BLaER1 (cell line): ENCODE measurements around the gene CCDC148.
"Not testable (repeated sequence)": the region's sequence is repeated elsewhere in the genome, so short reads cannot be mapped to it uniquely, and the experiment has no call there.

Experiments
- H3K27ac ChIP-seq: shearing (Covaris generic); formaldehyde crosslinking; 2 replicates; pipeline ENCODE4 v1.8.1; 2022
- H3K27me3 ChIP-seq: shearing (Covaris generic); formaldehyde crosslinking; 2 replicates; pipeline ENCODE4 v1.8.1; 2022
- H3K36me3 ChIP-seq: shearing (Covaris generic); formaldehyde crosslinking; 2 replicates; pipeline ENCODE4 v1.8.1; 2022
- H3K4me1 ChIP-seq: shearing (Covaris generic); formaldehyde crosslinking; 2 replicates; pipeline ENCODE4 v1.8.1; 2022
- H3K4me2 ChIP-seq: shearing (Covaris generic); formaldehyde crosslinking; 2 replicates; pipeline ENCODE4 v1.8.1; 2022
- H3K4me3 ChIP-seq: shearing (Covaris generic); formaldehyde crosslinking; 2 replicates; pipeline ENCODE4 v1.8.1; 2022
- H3K9ac ChIP-seq: shearing (Covaris generic); formaldehyde crosslinking; 2 replicates; pipeline ENCODE4 v1.8.1; 2022
- H3K9me3 ChIP-seq: shearing (Covaris generic); formaldehyde crosslinking; 2 replicates; pipeline ENCODE4 v1.8.1; 2022
- H4K20me1 ChIP-seq: shearing (Covaris generic); formaldehyde crosslinking; 2 replicates; pipeline ENCODE4 v1.8.1; 2022
- Cebpa-rat ChIP-seq: shearing (Covaris generic); IDR thresholded peaks from 2 replicates; pipeline ENCODE4 v1.8.1; 2022

The CCDC148 gene

DNA sequence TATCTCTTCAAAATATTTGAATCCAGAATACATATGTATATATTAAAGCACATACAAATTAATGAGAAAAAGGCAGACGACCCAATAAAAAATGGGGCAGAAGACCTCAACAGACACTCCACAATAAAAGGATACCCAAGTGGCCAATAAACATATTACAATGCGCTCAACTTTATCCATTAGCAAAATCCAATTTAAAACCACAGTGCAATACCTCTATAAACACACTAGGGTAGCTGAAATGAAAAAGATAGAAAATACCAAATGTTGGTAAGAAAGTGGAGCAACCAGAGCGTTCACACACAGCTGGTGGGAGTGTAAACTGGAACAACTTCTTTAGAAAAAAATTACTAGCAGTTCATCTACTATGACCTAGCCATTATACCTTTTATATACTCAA, 75.3 kb downstream of the CCDC148 start:
- no peak for TF ChIP-seq Cebpa-rat
- Histone ChIP-seq H3K9me3 (no peaks in the 10 kb centered on the region), H3K27ac (no peak overlapping the region), H3K27me3 (no peaks in the 10 kb centered on the region), H4K20me1 (no peaks in the 10 kb centered on the region), H3K4me1 (no peaks in the 10 kb centered on the region), H3K36me3 (no peaks in the 10 kb centered on the region), H3K9ac (no peak overlapping the region), H3K4me2 (no peak overlapping the region), H3K4me3 (no peak overlapping the region)

DNA sequence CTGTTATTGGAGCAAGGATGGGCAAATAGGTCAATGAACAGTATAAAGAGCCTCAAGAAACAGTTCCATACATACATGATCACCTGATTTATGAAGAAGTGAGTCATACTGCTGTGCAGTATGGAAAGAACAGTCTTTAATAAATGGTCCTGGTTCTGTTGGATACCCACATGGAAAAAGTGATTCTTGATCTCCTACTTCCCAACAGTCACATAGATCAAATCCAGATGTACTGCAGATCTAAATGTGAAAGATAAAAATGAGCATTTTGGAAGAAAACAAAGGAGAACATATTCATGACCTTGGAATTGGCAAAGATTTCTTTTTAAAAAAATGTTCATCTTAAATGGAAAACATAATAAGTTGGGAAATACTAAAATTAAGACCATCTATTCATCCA, 75.8 kb downstream of the CCDC148 start:
- H3K27ac ChIP-seq, result no peak overlapping the region

DNA sequence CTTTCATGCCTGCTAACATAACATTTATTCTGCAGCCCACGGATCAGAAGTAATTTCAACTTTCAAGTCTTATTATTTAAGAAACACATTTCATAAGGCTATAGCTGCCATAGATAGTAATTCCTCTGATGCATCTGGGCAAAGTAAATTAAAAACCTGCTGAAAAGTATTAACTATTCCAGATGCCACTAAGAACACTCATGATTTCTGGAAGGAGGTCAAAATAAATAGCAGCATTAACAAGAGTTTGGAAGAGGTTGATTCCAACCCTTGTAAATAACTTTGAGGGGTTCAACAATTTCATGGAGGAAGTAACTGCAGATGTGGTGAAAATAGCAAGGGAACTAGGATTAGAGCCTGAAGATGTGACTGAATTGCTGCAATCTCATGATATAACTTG, 77.6 kb downstream of the CCDC148 start:
- no peaks in the 10 kb centered on the region for H4K20me1 ChIP-seq
- no peaks in the 10 kb centered on the region for H3K4me1 ChIP-seq
- H3K4me2 ChIP-seq, result no peak overlapping the region
- no peak overlapping the region for H3K27ac ChIP-seq
- H3K9ac ChIP-seq, result no peak overlapping the region
- no peak for TF ChIP-seq Cebpa-rat
- H3K4me3 ChIP-seq, result no peak overlapping the region
- no peaks in the 10 kb centered on the region for H3K36me3 ChIP-seq
- H3K27me3 ChIP-seq, result no peaks in the 10 kb centered on the region
- no peaks in the 10 kb centered on the region for H3K9me3 ChIP-seq

More for the DNA sequence above, 75.8 kb downstream of the CCDC148 start:
- H3K36me3 ChIP-seq, result no peaks in the 10 kb centered on the region
- no peaks in the 10 kb centered on the region for H3K9me3 ChIP-seq
- no peak for TF ChIP-seq Cebpa-rat
- no peak overlapping the region for H3K9ac ChIP-seq
- no peak overlapping the region for H3K4me3 ChIP-seq
- no peaks in the 10 kb centered on the region for H4K20me1 ChIP-seq
- H3K4me1 ChIP-seq, result no peaks in the 10 kb centered on the region
- H3K27me3 ChIP-seq, result no peaks in the 10 kb centered on the region
- no peak overlapping the region for H3K4me2 ChIP-seq

DNA sequence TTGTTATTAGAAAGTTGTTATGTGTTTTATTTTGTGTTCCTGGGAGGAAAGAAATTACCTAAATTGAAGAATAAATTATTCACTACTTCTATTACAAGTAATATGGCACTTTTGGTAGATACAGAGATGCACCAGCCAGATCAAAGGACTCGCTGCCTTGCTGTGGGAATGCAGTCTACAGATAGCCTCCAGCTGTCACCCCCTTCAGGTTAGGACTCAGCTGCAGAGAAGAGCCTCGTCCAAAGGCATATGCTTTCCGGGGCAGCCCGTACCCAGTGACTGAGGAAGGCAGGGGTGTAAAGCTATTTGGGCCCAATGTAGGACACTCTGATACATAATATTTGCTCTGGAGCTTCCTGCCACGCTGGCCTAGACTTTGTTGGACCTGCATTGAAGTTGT, 90.2 kb downstream of the CCDC148 start:
- H3K36me3 ChIP-seq, result no peaks in the 10 kb centered on the region
- H3K9ac ChIP-seq, result no peak overlapping the region
- H3K4me3 ChIP-seq, result no peak overlapping the region
- no peaks in the 10 kb centered on the region for H3K4me1 ChIP-seq
- TF ChIP-seq Cebpa-rat, result no peak
- no peaks in the 10 kb centered on the region for H4K20me1 ChIP-seq
- H3K27ac ChIP-seq, result no peak overlapping the region
- H3K4me2 ChIP-seq, result no peak overlapping the region
- no peaks in the 10 kb centered on the region for H3K27me3 ChIP-seq
- no peaks in the 10 kb centered on the region for H3K9me3 ChIP-seq

DNA sequence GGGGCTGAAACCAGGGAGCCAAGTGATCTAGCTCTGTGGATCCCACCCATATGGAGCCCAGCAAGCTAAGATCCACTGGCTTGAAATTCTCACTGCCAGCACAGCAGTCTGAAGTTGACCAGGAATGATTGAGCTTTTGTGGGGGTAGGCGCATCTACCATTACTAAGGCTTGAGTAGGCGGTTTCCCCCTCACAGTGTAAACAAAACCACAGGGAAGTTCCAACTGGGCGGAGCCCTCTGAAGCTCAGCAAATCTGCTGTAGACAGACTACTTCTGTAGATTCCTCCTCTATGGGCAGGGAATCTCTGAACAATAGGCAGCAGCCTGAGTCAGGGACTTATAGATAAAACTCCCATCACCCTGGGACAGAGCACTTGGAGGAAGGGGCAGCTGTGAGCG, 96.7 kb downstream of the CCDC148 start:
- H3K36me3 ChIP-seq, result no peaks in the 10 kb centered on the region
- H3K4me1 ChIP-seq, result no peaks in the 10 kb centered on the region
- H4K20me1 ChIP-seq, result no peaks in the 10 kb centered on the region
- no peak overlapping the region for H3K27ac ChIP-seq
- no peak overlapping the region for H3K4me3 ChIP-seq
- H3K27me3 ChIP-seq, result no peaks in the 10 kb centered on the region
- H3K4me2 ChIP-seq, result no peak overlapping the region
- H3K9me3 ChIP-seq, result no peaks in the 10 kb centered on the region
- no peak overlapping the region for H3K9ac ChIP-seq
- TF ChIP-seq Cebpa-rat, result no peak

DNA sequence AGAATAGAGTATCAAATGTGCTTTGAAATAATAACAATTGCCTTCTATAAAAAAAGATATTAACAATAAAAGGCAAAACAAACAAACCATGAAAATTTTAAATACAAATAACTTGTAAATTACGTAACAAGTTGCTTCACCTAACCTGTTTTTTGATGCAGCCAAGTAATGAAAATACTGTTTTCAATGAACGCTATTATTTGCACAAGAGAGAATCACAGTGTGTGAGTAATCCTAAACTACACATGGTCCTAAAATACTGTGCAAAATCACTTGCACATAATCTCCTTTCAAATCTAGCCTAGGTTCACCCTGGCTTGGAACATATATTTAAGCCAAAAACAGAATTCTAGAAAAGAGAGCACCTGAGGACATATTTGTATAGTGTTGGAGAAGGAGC, 98.9 kb downstream of the CCDC148 start:
- Histone ChIP-seq H3K27me3 (no peaks in the 10 kb centered on the region), H3K9me3 (no peaks in the 10 kb centered on the region), H3K9ac (no peak overlapping the region), H3K36me3 (no peaks in the 10 kb centered on the region), H3K4me2 (no peak overlapping the region), H3K4me3 (no peak overlapping the region), H3K4me1 (no peaks in the 10 kb centered on the region), H4K20me1 (no peaks in the 10 kb centered on the region), H3K27ac (no peak overlapping the region)
- no peak for TF ChIP-seq Cebpa-rat

DNA sequence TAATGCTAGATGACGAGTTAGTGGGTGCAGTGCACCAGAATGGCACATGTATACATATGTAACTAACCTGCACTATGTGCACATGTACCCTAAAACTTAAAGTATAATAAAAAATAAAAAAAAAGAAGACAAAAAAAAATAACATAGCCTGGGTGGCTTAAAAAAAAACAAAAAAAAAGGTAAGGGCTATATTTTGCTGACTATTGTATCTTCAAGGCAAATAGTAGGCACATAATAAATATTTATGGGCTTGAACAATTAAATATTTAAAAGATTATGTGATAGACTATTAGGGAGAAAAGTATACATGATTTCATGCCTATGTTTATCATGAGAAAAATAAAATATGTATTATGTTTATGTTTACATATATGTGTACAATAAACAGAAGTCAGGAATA, 99.4 kb downstream of the CCDC148 start:
- Histone ChIP-seq H3K36me3 (no peaks in the 10 kb centered on the region), H3K4me3 (no peak overlapping the region), H3K9me3 (no peaks in the 10 kb centered on the region), H3K27ac (no peak overlapping the region), H3K9ac (no peak overlapping the region), H3K4me1 (no peaks in the 10 kb centered on the region), H3K4me2 (no peak overlapping the region), H3K27me3 (no peaks in the 10 kb centered on the region), H4K20me1 (no peaks in the 10 kb centered on the region)
- no peak for TF ChIP-seq Cebpa-rat

DNA sequence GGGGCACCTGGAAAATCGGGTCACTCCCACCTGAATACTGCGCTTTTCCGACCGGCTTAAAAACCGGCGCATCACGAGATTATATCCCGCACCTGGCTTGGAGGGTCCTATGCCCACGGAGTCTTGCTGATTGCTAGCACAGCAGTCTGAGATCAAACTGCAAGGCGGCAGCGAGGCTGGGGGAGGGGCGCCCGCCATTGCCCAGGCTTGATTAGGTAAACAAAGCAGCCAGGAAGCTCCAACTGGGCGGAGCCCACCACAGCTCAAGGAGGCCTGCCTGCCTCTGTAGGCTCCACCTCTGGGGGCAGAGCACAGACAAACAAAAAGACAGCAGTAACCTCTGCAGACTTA, 105.1 kb downstream of the CCDC148 start:
- H3K4me3 ChIP-seq, H3K27ac ChIP-seq, H3K4me2 ChIP-seq, H3K9me3 ChIP-seq, H3K4me1 ChIP-seq, H3K9ac ChIP-seq, H3K36me3 ChIP-seq, H3K27me3 ChIP-seq, H4K20me1 ChIP-seq: not testable (repeated sequence)

DNA sequence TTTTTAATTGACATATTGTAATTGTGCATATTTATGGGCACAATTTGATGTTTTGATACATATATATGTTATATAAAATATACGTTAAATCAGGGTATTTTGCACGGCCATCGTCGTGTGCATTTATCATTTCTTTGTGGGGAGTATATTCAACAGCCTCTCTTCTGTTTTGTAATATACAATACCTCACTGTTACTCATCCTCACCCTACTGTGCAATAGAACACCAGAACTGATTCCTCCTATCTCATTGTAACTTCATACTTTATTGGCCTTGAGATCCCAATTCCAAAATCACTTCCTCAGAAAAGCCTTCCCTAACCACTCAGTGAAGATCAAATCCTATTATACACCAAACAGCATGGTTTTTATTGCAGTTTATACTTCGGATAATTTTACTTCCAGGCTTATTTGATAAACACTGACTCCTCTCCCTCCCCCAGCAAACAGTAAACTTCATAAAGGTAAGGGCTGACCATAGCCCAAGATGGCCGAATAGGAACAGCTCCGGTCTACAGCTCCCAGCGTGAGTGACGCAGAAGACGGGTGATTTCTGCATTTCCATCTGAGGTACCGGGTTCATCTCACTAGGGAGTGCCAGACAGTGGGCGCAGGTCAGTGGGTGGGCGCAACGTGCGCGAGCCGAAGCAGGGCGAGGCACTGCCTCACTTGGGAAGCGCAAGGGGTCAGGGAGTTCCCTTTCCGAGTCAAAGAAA, 105.6 kb downstream of the CCDC148 start:
- not testable (repeated sequence) for H3K27ac ChIP-seq, H3K36me3 ChIP-seq, H3K4me2 ChIP-seq

DNA sequence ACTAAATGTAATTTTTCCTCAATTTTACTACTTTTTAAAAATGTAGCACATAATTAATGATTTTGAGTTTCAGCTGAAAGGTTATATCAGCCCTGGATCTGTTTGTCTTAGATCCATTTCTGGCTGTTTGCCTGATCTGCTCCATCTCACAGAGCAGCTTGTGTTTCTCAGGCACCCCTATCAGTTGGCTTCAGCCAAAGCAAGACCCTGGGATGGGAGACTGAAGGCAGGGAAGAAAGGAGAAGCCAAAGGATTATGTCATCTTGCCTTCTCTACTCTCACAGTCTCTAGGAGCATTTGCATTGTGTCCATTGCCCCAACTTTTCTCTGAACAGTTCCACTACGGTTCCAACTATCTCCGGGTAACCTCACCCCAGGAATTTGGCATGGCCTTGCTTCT, 110.5 kb downstream of the CCDC148 start:
- Histone ChIP-seq H3K4me2 (no peak overlapping the region), H3K36me3 (no peaks in the 10 kb centered on the region), H3K4me3 (no peak overlapping the region), H3K27me3 (no peaks in the 10 kb centered on the region), H3K9me3 (no peaks in the 10 kb centered on the region), H3K9ac (no peak overlapping the region), H3K4me1 (no peaks in the 10 kb centered on the region), H3K27ac (no peak overlapping the region), H4K20me1 (no peaks in the 10 kb centered on the region)
- TF ChIP-seq Cebpa-rat, result no peak

More for the DNA sequence above, 105.6 kb downstream of the CCDC148 start:
- not testable (repeated sequence) for H3K4me1 ChIP-seq, H3K9me3 ChIP-seq, H3K27me3 ChIP-seq, H3K4me3 ChIP-seq, H3K9ac ChIP-seq, H4K20me1 ChIP-seq

DNA sequence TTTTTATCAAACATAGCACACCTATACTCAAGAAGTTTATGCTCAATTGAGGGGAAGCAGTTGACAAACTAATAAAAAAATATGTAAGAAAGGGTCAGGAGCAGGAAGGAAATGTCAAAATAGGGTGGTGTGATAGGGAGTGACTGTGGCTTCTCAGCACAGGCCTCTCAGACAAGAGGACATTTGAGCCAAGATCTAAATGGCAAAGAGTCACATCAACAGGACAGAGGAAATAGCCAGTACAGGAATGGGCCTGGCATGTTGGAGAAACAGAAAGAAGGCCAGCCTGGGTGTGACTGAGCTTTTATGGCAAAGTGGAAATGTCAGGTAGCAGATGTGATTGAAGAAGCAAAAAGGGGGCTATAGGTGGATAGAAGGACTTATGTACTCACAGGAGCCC, 117.0 kb downstream of the CCDC148 start:
- Histone ChIP-seq H3K4me2 (no peak overlapping the region), H3K27me3 (no peaks in the 10 kb centered on the region), H3K27ac (no peak overlapping the region), H3K36me3 (no peaks in the 10 kb centered on the region), H4K20me1 (no peaks in the 10 kb centered on the region), H3K4me3 (no peak overlapping the region), H3K4me1 (no peaks in the 10 kb centered on the region), H3K9me3 (no peaks in the 10 kb centered on the region), H3K9ac (no peak overlapping the region)
- TF ChIP-seq Cebpa-rat, result no peak
